H1 (cell line): Measurements from ENCODE around the gene MRPL16. TPM values are rescaled to one million over a fixed set of nuclear protein-coding genes. Genes with fewer than 3 reads are reported as not detected.

ENCODE experiments used
- CTCF ChIA-PET: fragments of 300-600 bp; sonication (Branson Sonifier 250); formaldehyde crosslinking; loops from one replicate; lab custom pipeline; 2021; ENCODE audit not compliant: partially characterized antibody; lab: Charles Lee
- POLR2A ChIA-PET: fragments of 300-600 bp; sonication (Branson Sonifier 250); formaldehyde crosslinking; loops from one replicate; lab custom pipeline; 2021; ENCODE audit warnings: inconsistent platforms; ENCODE audit not compliant: partially characterized antibody; lab: Charles Lee
- DNase-seq, 2 experiments: peaks; one replicate each; pipeline versions ENCODE4 v3.0.0 to v3.0.0-alpha.2; 2010 to 2022; ENCODE audit warnings: low spot score in 2 of 2, low read depth in 1 of 2, mixed read lengths in 1 of 2
- FAIRE-seq: peaks from 2 replicates; lab custom pipeline; 2011; peaks lifted over from hg19 to GRCh38; lab: Jason Lieb, UNC
- H2AFZ ChIP-seq: 2 replicates; pipeline ENCODE4 v1.8.1; 2012; ENCODE audit warnings: low read length, inconsistent platforms
- H2AK5ac ChIP-seq: 2 replicates; pipeline ENCODE4 v1.6.1; 2013; ENCODE audit warnings: low read depth, low read length
- H2BK120ac ChIP-seq: replicated peaks from 2 replicates; pipeline ENCODE3; 2013; ENCODE audit warnings: low read depth, low read length, inconsistent platforms
- H2BK12ac ChIP-seq: 2 replicates; pipeline ENCODE4 v1.6.1; 2013; ENCODE audit warnings: low read depth, low read length
- H2BK15ac ChIP-seq: 2 replicates; pipeline ENCODE4 v1.6.1; 2013; ENCODE audit warnings: low read length
- H2BK20ac ChIP-seq: 2 replicates; pipeline ENCODE4 v1.6.1; 2013; ENCODE audit warnings: low read length
- H2BK5ac ChIP-seq: 2 replicates; pipeline ENCODE4 v1.6.1; 2013; ENCODE audit warnings: low read depth, low read length
- H3K14ac ChIP-seq: 2 replicates; pipeline ENCODE4 v1.6.1; 2013; ENCODE audit warnings: inconsistent platforms; ENCODE audit not compliant: insufficient read length
- H3K18ac ChIP-seq: 2 replicates; pipeline ENCODE4 v1.6.1; 2013; ENCODE audit warnings: low read length; ENCODE audit errors: extremely low read depth
- H3K23ac ChIP-seq: 2 replicates; pipeline ENCODE4 v1.6.1; 2013; ENCODE audit warnings: inconsistent platforms; ENCODE audit not compliant: insufficient read length
- H3K23me2 ChIP-seq: 2 replicates; pipeline ENCODE4 v1.6.1; 2013; ENCODE audit warnings: low read depth, low read length
- H3K27ac ChIP-seq: 2 replicates; pipeline ENCODE4 v1.6.1; 2011; ENCODE audit warnings: low read depth, low read length, inconsistent platforms
- H3K27me3 ChIP-seq, 4 experiments: replicated peaks in 1 of 4; 1 replicate in 1 of 4; 2 replicates in 3 of 4; pipeline versions ENCODE4 v1.6.1 to v1.8.1; 2011 to 2013; ENCODE audit warnings: low read length in 3 of 4, mild to moderate bottlenecking in 3 of 4, inconsistent platforms in 2 of 4, mixed read lengths in 2 of 4, moderate library complexity in 1 of 4; ENCODE audit not compliant: control insufficient read depth in 3 of 4, insufficient read depth in 3 of 4; ENCODE audit errors: extremely low read depth in 1 of 4
- H3K36me3 ChIP-seq, 4 experiments: 2 replicates each; pipeline versions ENCODE4 v1.6.1 to v1.8.1; 2011 to 2013; ENCODE audit warnings: mild to moderate bottlenecking in 4 of 4, low read length in 3 of 4, moderate library complexity in 2 of 4, control low read depth in 1 of 4, inconsistent platforms in 1 of 4; ENCODE audit not compliant: insufficient read depth in 4 of 4, control insufficient read depth in 2 of 4
- H3K4ac ChIP-seq: replicated peaks from 2 replicates; pipeline ENCODE3; 2013; ENCODE audit warnings: low read length, low read depth, mixed read lengths, inconsistent platforms; ENCODE audit not compliant: insufficient read length
- H3K4me1 ChIP-seq, 4 experiments: replicated peaks in 1 of 4; 1 replicate in 1 of 4; 2 replicates in 3 of 4; pipeline versions ENCODE4 v1.6.1 to v1.8.1; 2011 to 2013; ENCODE audit warnings: low read length in 3 of 4, inconsistent platforms in 2 of 4, mixed read lengths in 1 of 4; ENCODE audit not compliant: insufficient read depth in 4 of 4, control insufficient read depth in 3 of 4
- H3K4me2 ChIP-seq, 2 experiments: 2 replicates each; pipeline versions ENCODE4 v1.6.1 to v1.8.1; 2011 to 2013; ENCODE audit warnings: low read depth in 2 of 2, low read length in 2 of 2, control low read depth in 1 of 2, inconsistent platforms in 1 of 2, mild to moderate bottlenecking in 1 of 2; ENCODE audit not compliant: insufficient read depth in 1 of 2
- H3K4me3 ChIP-seq, 4 experiments: fragments of 200-600, 300-600 bp in 1 of 4; sonication (generic), shearing (Covaris generic), sonication (Bioruptor Twin) in 1 of 4; 2 replicates each; pipeline versions ENCODE4 v1.5.1 to v1.8.1; 2011 to 2016; ENCODE audit warnings: low read length in 4 of 4, low read depth in 3 of 4, control low read depth in 2 of 4, inconsistent platforms in 2 of 4, mild to moderate bottlenecking in 2 of 4, mixed read lengths in 1 of 4, moderate library complexity in 1 of 4; ENCODE audit not compliant: insufficient read depth in 2 of 4; ENCODE audit errors: extremely low read depth in 1 of 4
- H3K56ac ChIP-seq: replicated peaks from 2 replicates; pipeline ENCODE3; 2013; ENCODE audit warnings: low read depth, mild to moderate bottlenecking, mixed read lengths, low read length, inconsistent platforms; ENCODE audit not compliant: insufficient read length
- H3K79me1 ChIP-seq: 2 replicates; pipeline ENCODE4 v1.6.1; 2013; ENCODE audit warnings: low read depth, low read length, control low read depth
- H3K79me2 ChIP-seq, 2 experiments: 2 replicates each; pipeline versions ENCODE4 v1.6.1 to v1.8.1; 2012 to 2013; ENCODE audit warnings: low read length in 2 of 2, mild to moderate bottlenecking in 2 of 2, inconsistent platforms in 1 of 2; ENCODE audit not compliant: insufficient read depth in 2 of 2, control insufficient read depth in 1 of 2
- H3K9ac ChIP-seq, 4 experiments: replicated peaks in 1 of 4; 1 replicate in 1 of 4; 2 replicates in 3 of 4; pipeline versions ENCODE4 v1.6.1 to v1.8.1; 2011 to 2013; ENCODE audit warnings: low read depth in 3 of 4, low read length in 3 of 4, control low read depth in 2 of 4, mild to moderate bottlenecking in 2 of 4, moderate library complexity in 2 of 4, inconsistent platforms in 1 of 4; ENCODE audit errors: extremely low read depth in 1 of 4
- H3K9me3 ChIP-seq, 2 experiments: 2 replicates each; pipeline versions ENCODE4 v1.6.1 to v1.8.1; 2012 to 2013; ENCODE audit warnings: mild to moderate bottlenecking in 2 of 2, moderate library complexity in 2 of 2, control low read depth in 1 of 2, inconsistent platforms in 1 of 2, low read depth in 1 of 2, low read length in 1 of 2, mixed read lengths in 1 of 2; ENCODE audit not compliant: insufficient read depth in 2 of 2
- H4K20me1 ChIP-seq, 2 experiments: replicated peaks in 1 of 2; 2 replicates each; pipeline versions ENCODE3 to v1.8.1; 2011 to 2013; ENCODE audit warnings: inconsistent platforms in 2 of 2, low read length in 2 of 2, mild to moderate bottlenecking in 1 of 2; ENCODE audit not compliant: insufficient read depth in 2 of 2, control insufficient read depth in 1 of 2
- H4K5ac ChIP-seq: 2 replicates; pipeline ENCODE4 v1.6.1; 2013; ENCODE audit warnings: low read length, low read depth, mixed read lengths, inconsistent platforms; ENCODE audit not compliant: insufficient read length
- H4K8ac ChIP-seq: 2 replicates; pipeline ENCODE4 v1.8.0; 2013; ENCODE audit warnings: mild to moderate bottlenecking, moderate library complexity, low read length, inconsistent platforms; ENCODE audit not compliant: insufficient read depth; ENCODE audit errors: extremely low read depth
- H4K91ac ChIP-seq: replicated peaks from 2 replicates; pipeline ENCODE3; 2013; ENCODE audit warnings: low read length, mixed read lengths, inconsistent platforms; ENCODE audit not compliant: insufficient read length
- CHD1 ChIP-seq: IDR thresholded peaks from 2 replicates; pipeline ENCODE4 v1.6.1; 2012; ENCODE audit warnings: low read depth, low read length, improper control_type of control experiment
- HDAC6 ChIP-seq: IDR thresholded peaks from one replicate; pipeline ENCODE4 v1.7.1; 2012; ENCODE audit warnings: low read depth, mild to moderate bottlenecking, inconsistent platforms, low read length, moderate library complexity
- SIX5 ChIP-seq: IDR thresholded peaks from 2 replicates; pipeline ENCODE4 v1.6.1; 2011; ENCODE audit warnings: mild to moderate bottlenecking, low read depth, low read length
- WGBS, 2 experiments: shearing (Covaris generic) in 1 of 2; methylation state at CpG; one replicate each; pipeline versions ENCODE4 v1.1.6 to v1.1.7; 2013 to 2015; ENCODE audit warnings: low lambda C conversion rate in 2 of 2, mixed read lengths in 2 of 2, inconsistent platforms in 1 of 2, low coverage in 1 of 2, missing lambda C conversion rate in 1 of 2; ENCODE audit not compliant: insufficient replicate concordance in 2 of 2, insufficient coverage in 1 of 2, insufficient read length in 1 of 2; ENCODE audit errors: extremely low coverage in 1 of 2, missing lambda C conversion rate in 1 of 2; 5-methylcytosine and 5-hydroxymethylcytosine counted together
- polyA plus RNA-seq, 7 experiments: library from polyadenylated mRNA; depleted of rRNA in 3 of 7; stranded (reverse) in 5 of 7; unstranded in 2 of 7; fragments of >200 nt in 5 of 7; fragments of 200-250 nt in 2 of 7; gene quantifications; 1 replicate in 5 of 7; 2 replicates in 1 of 7; 4 replicates in 1 of 7; pipeline versions ENCODE4 v1.2.1 to v1.2.3, GENCODE V29; 2011 to 2013; ENCODE audit warnings: missing spikeins in 2 of 7, mixed read lengths in 2 of 7
- total RNA-seq: library from RNA; stranded (reverse); fragmentation: NEBNext Ultra II Directional; extraction: Animal tissue kit (Norgen Biotek cat#: 25700); gene quantifications from 2 replicates; pipeline ENCODE4 v1.2.1, GENCODE V29; 2021
- TF ChIP-seq, protein P1 (sequence below): IDR thresholded peaks from 2 replicates; pipeline ENCODE4 v1.6.1; 2012; ENCODE audit warnings: low read length, inconsistent platforms

MRPL16 gene
- total and polyA plus RNA-seq, 2 of the 8 experiments (the other 6 are each of a cell fraction or from before 2014, with no cell fraction given): 69.2 to 79.8 TPM

DNA sequence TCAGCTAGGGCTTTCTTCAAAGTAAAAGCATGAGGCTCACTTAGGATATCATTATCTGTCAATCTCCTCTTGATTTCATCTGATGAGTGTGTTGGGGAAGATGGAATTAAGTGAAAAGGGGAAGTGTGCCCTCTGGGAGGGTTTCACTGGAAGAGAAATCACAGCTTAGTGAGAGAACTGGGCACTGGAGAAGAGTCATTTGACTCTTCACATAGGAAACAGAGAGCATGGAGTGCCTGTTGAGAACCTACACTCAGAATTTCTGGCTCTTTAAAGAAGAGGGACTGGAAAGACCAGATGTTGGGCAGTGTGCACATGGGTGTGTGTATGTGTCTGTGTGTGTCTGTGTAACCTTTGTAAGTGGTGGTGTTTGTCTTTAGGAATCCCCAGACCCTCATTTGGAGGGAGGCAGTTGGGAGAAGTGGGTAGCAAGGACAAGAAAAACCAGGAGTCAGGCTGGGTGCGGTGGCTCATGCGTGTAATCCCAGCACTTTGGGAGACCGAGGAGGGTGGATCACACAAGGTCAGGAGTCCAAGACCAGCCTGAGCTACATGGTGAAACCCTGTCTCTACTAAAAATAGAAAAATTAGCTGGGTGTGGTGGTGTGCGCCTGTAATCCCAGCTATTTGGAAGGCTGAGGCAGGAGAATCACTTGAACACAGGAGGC lies 45.4 kb downstream of the MRPL16 start:
- no peak overlapping the region for H4K5ac ChIP-seq
- H2BK120ac ChIP-seq: no peak overlapping the region
- ChIA-PET POLR2A (interaction anchor here (0.5 to 1.1 kb wide), 4 partner anchors 9 to 44 kb away, joined by 3 read pairs; no protein-coding TSS in a partner anchor), CTCF (interaction anchor here (1.2 to 4.8 kb wide), 2 partner anchors 11 to 37 kb away, joined by 3 to 36 read pairs; partner anchors contain the start of gene STX3)
- no peaks in the 10 kb centered on the region for H3K36me3 ChIP-seq
- no peaks in the 10 kb centered on the region for H3K27me3 ChIP-seq
- no peaks in the 10 kb centered on the region for H3K4me1 ChIP-seq
- no peak overlapping the region for H3K56ac ChIP-seq
- 98% methylated on average over 4 of the region's 4 CpGs; no CpG with 5 or more reads in 1 of the 2 experiments for WGBS, 2 experiments
- H4K91ac ChIP-seq: no peak overlapping the region
- H3K9ac ChIP-seq: no peak overlapping the region
- H3K27ac ChIP-seq: no peak overlapping the region
- H2BK20ac ChIP-seq: no peak overlapping the region
- peaks cover 6% of the 10 kb centered on the region; the same call in 1 of the 2 replicates for H3K23me2 ChIP-seq
- H2BK15ac ChIP-seq: no peak overlapping the region
- no peak overlapping the region for H3K4me2 ChIP-seq
- H2AFZ ChIP-seq: no peak overlapping the region
- H4K20me1 ChIP-seq: peaks cover 17 to 24% of the 10 kb centered on the region in 2 experiments
- H3K23ac ChIP-seq: no peak overlapping the region
- peaks cover 24 to 92% of the 10 kb centered on the region in 2 experiments for H3K79me2 ChIP-seq
- no peak overlapping the region for H2BK12ac ChIP-seq
- H4K8ac ChIP-seq: no peak overlapping the region
- H2BK5ac ChIP-seq: no peak overlapping the region
- no peak overlapping the region for H3K4ac ChIP-seq
- no peak overlapping the region for H3K18ac ChIP-seq
- H2AK5ac ChIP-seq: no peak overlapping the region
- no peak overlapping the region for H3K14ac ChIP-seq
- DNase-seq (no peak), FAIRE-seq (no peak)
- no peaks in the 10 kb centered on the region for H3K9me3 ChIP-seq
- no peak overlapping the region for H3K4me3 ChIP-seq
- peaks cover 25% of the 10 kb centered on the region for H3K79me1 ChIP-seq
- no peak for TF ChIP-seq SIX5
- TF ChIP-seq CHD1: no peak
- no peak for TF ChIP-seq HDAC6
- TF ChIP-seq, protein P1, sequence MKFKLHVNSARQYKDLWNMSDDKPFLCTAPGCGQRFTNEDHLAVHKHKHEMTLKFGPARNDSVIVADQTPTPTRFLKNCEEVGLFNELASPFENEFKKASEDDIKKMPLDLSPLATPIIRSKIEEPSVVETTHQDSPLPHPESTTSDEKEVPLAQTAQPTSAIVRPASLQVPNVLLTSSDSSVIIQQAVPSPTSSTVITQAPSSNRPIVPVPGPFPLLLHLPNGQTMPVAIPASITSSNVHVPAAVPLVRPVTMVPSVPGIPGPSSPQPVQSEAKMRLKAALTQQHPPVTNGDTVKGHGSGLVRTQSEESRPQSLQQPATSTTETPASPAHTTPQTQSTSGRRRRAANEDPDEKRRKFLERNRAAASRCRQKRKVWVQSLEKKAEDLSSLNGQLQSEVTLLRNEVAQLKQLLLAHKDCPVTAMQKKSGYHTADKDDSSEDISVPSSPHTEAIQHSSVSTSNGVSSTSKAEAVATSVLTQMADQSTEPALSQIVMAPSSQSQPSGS: no peak
